GM11168 (cell line): ENCODE results near the gene DDIAS.

Experiments used
- in situ Hi-C: fragments of 300-500 bp; cut with MboI; formaldehyde crosslinking; loops from one replicate; pipeline ENCODE4 v1.12.0; 2022; ENCODE audit warnings: low sequenced_read_pairs; ENCODE audit not compliant: unreplicated experiment

DDIAS gene

DNA sequence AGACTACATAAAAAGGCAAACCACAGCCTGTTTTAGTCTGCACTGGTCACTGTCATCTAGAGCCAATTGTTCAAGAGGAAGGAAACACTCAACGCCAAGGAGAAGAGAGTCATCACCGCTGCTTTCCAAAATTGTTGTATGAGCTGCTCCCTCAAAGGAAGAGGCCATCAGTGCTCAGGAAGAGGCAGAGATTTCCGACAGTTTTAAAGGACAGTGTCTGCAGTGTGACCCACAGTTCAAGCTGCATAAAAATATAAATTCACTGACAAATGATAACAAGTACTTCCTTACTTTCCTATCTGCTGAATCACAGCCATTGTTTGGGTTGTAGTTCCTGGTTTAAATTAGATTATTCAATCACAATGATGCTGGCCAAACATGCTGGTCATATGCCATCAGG, 17.7 kb upstream of the DDIAS start:
- in situ Hi-C loops = no loop called here

- in situ Hi-C loops = no loop called here
Measured at GRCh38 chr11:82889133-82890001, 12.2 kb upstream of the DDIAS start.

- in situ Hi-C loops = no loop called here
Measured at GRCh38 chr11:82890002-82890341, 11.6 kb upstream of the DDIAS start.

DNA sequence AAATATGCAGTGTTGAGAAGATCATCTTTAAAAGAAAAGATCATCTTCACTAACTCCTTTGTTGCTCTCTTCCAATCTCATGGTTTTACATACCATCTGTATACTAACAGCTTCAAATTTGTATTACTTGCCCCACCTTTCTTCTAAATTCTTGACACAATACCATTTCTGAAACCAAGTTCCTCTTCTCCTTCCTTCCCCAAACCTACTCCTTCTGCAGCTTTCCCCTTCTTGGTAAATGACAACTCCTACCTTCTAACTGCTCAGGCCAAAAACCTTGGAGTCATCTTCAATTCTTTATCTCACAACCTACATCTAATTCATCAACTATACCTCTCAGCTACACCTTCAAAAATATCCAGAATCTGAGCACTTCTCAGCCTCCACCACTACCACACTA, 10.6 kb upstream of the DDIAS start:
- in situ Hi-C loops = no loop called here

DNA sequence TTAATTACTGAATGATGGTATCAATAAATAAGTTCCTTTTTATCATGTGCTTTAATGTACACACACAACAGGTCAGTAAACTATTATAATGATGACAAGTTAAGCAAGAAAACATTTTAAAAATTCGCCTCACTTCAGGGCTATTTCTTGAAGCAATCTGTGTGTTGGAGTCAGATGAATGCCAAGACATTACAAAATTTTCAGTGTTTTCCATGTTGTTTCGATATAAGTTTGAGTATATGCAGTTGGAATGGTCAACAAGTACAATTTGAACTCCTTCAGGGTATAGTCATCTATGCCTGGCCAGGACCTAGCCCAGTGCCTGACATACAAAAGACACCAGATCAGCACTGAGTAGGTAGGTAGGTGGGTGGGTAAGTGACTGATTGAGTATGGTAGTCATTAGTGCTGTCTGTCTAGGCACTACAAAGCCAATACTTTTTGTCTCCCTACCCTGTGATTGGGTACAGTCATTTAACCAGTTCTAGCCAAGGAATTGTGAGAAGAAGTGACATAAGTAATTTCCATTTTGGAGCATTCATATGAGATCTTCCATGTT, 8.8 kb upstream of the DDIAS start:
- in situ Hi-C loops = no loop called here

GRCh38 chr11:82895437-82896091, 6.0 kb upstream of the DDIAS start:
- in situ Hi-C loops = no loop called here

DNA sequence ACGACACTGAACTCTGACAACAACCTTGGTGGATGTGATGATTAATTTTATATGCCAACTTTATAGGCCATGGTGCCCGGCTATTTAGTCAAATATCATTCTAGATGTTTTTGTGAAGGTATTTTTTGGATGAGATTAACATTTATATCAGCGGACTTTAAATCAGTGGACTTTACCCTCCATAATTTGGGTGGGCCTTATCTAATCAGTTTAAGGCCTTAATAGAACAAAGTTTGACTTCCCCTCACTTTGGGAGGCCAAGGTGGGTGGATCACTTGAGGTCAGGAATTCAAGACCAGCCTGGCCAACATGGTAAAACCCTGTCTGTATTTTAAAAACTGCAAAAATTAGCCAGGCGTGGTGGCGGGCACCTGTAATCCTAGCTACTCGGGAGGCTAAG, 5.4 kb upstream of the DDIAS start:
- in situ Hi-C loops = no loop called here

GRCh38 chr11:82898241-82898640, 3.3 kb upstream of the DDIAS start:
- in situ Hi-C loops = no loop called here

DNA sequence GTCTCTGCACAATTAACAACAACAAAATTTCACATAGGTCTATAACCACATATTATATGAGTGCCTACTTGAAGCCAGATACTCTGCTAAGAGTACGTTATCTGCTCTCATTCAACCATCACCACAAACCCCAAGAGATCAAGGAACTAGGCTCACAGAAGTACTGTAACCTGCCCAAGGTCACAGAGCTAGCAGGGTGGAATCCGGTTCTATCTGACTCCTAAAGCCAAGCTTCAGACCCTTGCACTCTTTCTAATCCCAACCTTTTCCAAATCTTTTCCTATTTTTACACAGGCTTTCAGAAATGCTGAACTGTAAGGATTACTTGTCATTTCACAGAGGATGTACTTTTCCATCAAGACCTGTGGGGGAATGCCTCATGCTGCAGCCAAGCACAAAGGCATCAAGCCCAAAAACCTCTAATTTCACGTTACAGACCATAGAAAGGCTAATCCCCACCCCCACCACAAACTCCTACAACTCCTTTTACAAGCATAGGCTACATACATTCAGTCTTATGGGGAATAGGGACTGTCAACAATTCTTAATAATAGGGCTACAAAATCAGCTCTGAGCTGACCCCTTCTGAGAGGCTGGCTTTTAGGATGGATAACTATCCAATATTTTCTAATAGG, 2.2 kb upstream of the DDIAS start:
- in situ Hi-C loops = no loop called here

DNA sequence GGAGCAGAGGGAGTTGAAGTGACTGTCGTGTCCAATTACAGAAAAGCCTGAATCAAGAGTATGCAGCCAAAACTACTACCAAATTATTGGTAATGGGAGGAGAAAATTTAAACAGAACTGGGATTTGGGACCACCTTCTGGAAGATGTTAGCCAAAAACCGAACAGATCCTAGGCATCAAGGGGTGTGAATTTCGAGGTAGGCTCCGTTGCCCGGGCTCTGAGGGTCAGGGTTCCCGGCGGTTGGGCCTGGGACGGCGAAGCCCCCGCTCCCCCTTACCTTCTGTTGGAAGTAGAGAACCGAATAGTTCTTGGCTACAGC, 1.6 kb upstream of the DDIAS start:
- in situ Hi-C loops = loop anchor here (10.0 kb wide), 1 partner anchor 345 kb away; no protein-coding TSS in a partner anchor

GRCh38 chr11:82900277-82901164, 1.0 kb upstream of the DDIAS start, which contains the start of gene PRCP:
Gene PRCP (minus strand): TSS chr11:82900430. CDS start chr11:82900402, 28 bp downstream.
- in situ Hi-C loops = loop anchor here (10.0 kb wide), 1 partner anchor 344 kb away; no protein-coding TSS in a partner anchor

DNA sequence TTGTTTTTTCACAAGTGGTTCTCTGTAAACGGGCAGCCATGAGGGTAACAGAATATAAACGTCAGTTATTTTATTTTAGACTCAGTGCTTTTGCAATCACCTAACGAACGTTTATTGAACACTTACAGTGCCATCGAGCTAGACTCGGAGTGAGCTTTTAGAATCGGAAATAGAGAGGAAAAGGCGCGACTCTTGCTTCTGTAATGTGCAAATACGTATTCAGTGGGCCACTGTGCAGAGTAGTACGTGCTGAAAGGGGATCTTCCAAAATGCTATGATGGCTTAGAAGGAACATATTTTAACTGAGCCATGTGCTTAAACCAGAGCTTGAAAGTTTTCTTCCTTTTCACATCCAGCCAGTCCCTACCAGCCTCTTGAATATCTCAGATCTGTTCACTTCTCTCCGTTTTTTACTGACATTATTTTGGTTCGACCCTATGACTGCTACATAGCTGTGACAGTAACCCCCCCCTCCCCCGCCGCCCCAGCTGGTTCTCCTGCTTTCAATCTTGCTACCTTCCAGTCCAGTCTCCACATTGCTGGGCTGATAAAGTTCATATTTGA, 468 bp downstream of the DDIAS start:
- in situ Hi-C loops = loop anchor here (10.0 kb wide), 1 partner anchor 343 kb away; no protein-coding TSS in a partner anchor

DNA sequence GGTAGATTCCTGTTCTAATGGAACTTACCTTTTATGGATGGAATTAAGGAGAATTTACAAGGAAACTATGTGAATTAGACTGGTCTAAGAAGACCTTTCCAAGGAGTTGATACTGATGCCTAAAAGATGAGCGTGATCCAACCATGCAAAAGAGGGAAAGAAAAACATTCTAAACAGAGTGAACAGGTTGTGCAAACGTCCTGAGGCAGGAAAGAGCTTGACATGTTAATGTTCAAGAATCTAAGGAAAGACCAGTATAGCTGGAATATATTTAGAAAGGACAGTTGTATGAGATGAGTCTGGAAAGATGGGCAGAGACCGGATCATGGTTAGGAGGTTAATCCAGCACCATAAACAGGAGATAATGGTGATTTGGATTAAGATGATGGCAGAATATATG, 1.3 kb downstream of the DDIAS start:
- in situ Hi-C loops = loop anchor here (10.0 kb wide), 1 partner anchor 342 kb away; no protein-coding TSS in a partner anchor

- in situ Hi-C loops = loop anchor here (10.0 kb wide), 1 partner anchor 341 kb away; no protein-coding TSS in a partner anchor
Measured at GRCh38 chr11:82903843-82904586, 2.5 kb downstream of the DDIAS start.

DNA sequence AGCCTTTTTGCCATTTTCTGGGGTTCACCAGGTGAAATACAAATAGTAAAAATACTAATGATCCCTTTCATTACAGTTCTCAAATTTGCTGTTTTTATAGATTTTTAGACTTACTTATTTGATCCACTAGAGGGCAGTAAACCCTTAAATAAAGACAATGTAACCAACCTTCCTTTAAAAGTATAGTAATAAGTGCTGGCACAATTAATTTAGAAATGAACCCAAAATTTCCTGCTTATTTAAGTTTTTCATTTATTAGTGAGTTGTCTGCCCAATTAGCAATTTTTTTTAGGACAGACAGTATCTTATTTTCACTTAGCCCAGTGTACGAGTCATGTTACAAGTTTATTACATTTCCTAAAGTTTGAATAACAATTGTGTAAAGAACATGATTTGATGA, 4.7 kb downstream of the DDIAS start:
- in situ Hi-C loops = loop anchor here (5.0 to 10.0 kb wide), 2 partner anchors 161 to 339 kb away; no protein-coding TSS in a partner anchor

DNA sequence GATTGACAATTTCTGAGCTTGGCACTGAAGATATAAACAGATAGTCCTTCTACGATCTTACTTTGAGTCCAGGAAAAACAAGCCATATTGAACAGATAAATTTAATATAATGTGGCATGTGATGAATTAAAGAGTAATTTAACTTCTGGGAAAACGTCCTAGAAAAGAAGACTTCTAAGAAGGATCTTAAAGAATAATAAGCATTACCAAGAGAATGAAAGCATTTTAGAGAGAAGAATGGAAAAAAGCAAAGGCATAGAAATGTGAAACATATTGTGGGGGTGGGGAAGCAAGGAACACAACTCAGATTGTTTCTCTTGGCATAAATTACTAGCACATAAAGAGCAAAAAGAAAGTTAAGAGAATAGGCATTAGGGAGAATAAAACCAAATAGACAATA, 5.4 kb downstream of the DDIAS start:
- in situ Hi-C loops = loop anchor here (5.0 to 10.0 kb wide), 2 partner anchors 160 to 338 kb away; no protein-coding TSS in a partner anchor

DNA sequence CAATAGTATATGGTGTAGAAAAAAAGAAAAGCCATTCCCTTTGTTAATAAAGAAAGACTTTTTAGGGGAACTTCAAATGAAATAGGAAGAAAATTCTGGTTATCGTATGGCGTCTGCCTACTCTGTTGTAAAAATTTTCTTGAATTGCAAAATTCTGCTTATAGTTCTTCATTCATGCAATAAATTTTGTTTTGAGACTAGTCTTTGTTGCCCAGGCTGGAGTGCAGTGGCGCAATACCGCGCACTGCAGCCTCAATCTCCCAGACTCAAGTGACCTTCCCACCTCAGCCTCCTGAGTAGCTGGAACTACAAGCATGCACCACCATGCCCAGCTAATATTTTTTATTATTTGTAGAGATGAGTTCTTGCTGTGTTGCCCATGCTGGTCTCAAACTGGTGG, 5.8 kb downstream of the DDIAS start:
- in situ Hi-C loops = loop anchor here (5.0 to 10.0 kb wide), 2 partner anchors 160 to 337 kb away; no protein-coding TSS in a partner anchor

DNA sequence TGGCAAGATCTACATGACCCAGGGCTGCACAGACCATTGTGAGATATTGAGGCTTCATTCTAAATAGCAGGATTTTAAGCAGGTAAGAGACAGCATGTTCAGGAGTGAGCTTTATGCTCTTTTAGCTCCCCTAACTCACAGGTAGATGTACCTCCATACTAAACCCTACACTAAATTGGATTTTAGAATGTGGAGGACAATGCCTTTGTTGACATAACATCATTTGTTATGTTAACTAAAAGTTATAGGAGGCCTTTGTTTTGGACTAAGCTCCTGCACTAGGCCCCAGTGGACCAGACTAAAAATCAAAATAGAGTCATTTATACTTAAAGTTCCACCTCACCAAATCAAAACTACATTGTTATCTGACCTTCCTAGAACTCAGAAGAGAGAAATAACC, 6.8 kb downstream of the DDIAS start:
- in situ Hi-C loops = loop anchor here (5.0 to 10.0 kb wide), 2 partner anchors 159 to 336 kb away; no protein-coding TSS in a partner anchor
